Subcutaneous abdominal adipose tissue (tissue), 5 donors: ENCODE data around the gene NSUN2.
A peak's percentile ranks its signal among the peaks of the same experiment; 100 is the strongest.

Experiments used
- H3K27ac ChIP-seq: one replicate; pipeline ENCODE4 v1.7.0; 2013; ENCODE audit warnings: low read depth, mild to moderate bottlenecking, inconsistent platforms, low read length, moderate library complexity
- H3K27me3 ChIP-seq, 5 donors: one replicate each; pipeline ENCODE4 v1.7.0; 2013; ENCODE audit warnings: low read length in 5 of 5, inconsistent platforms in 1 of 5; ENCODE audit not compliant: control insufficient read depth in 5 of 5, insufficient read depth in 4 of 5
- H3K36me3 ChIP-seq, 5 donors: one replicate each; pipeline ENCODE4 v1.7.0; 2013; ENCODE audit warnings: low read length in 5 of 5; ENCODE audit not compliant: control insufficient read depth in 5 of 5, insufficient read depth in 5 of 5
- H3K4me1 ChIP-seq, 5 donors: one replicate each; pipeline ENCODE4 v1.7.0; 2013; ENCODE audit warnings: low read length in 5 of 5, mild to moderate bottlenecking in 3 of 5, moderate library complexity in 1 of 5; ENCODE audit not compliant: control insufficient read depth in 5 of 5, insufficient read depth in 5 of 5
- H3K4me3 ChIP-seq, 5 donors: one replicate each; pipeline ENCODE4 v1.7.0; 2013; ENCODE audit warnings: low read length in 5 of 5, low read depth in 1 of 5
- H3K9ac ChIP-seq, 5 donors: one replicate each; pipeline ENCODE4 v1.7.0; 2013; ENCODE audit warnings: low read length in 5 of 5, mild to moderate bottlenecking in 4 of 5, moderate library complexity in 3 of 5
- H3K9me3 ChIP-seq, 5 donors: one replicate each; pipeline ENCODE4 v1.7.0; 2013; ENCODE audit warnings: low read length in 5 of 5; ENCODE audit not compliant: control insufficient read depth in 5 of 5
- donor health status: healthy.
- donor health status: healthy.
- donor health status: healthy.
- donor health status: healthy.
- donor health status: healthy.

NSUN2 gene

DNA sequence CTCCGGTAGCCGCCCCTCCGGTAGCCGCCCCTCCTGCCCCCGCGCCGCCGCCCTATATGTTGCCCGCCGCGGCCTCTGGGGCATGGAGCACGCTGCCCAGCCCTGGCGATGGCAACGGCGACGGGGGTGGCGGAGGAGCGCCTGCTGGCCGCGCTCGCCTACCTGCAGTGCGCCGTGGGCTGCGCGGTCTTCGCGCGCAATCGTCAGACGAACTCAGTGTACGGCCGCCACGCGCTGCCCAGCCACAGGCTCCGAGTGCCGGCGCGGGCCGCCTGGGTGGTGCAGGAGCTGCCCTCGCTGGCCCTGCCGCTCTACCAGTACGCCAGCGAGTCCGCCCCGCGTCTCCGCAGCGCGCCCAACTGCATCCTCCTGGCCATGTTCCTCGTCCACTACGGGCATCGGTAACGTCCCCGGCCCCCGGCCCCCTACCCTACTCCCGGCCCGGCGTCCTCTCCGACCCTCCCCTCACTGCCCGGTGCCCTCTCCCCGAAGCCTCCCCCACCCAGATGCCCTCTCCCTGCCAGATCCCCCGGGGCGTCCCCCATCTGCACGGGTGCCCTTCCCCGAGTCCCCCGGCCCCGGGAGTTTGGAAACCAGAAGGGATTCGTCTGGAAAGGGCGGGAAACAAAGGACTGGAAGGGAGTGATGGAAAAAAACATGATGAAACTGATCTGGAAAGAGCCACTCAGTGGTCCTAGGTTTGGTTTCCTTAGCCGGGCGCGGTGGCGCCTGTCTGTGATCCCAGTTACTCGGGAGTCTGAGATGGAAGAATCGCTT is 813 bp upstream of the NSUN2 start:
- Histone ChIP-seq H3K9me3 (no peaks in the 10 kb centered on the region), H3K27me3 (no peaks in the 10 kb centered on the region), H3K27ac (peak overlapping the region; percentile 93), H3K4me1 (peaks cover 3 to 25% (median 20%) of the 10 kb centered on the region in 5 donors), H3K4me3 (peak overlapping the region; percentile 49 to 91 (median 87)), H3K9ac (peak overlapping the region in 4 of 5 donors; percentile 44 to 92 (median 66)), H3K36me3 (peaks cover 9 to 27% (median 24%) of the 10 kb centered on the region in 5 donors)

GRCh38 chr5:6632324-6632887 is 438 bp downstream of the NSUN2 start:
- Histone ChIP-seq H3K4me3 (peak overlapping the region; percentile 83 to 91 (median 87)), H3K9me3 (no peaks in the 10 kb centered on the region), H3K27ac (peak overlapping the region; percentile 93), H3K27me3 (no peaks in the 10 kb centered on the region), H3K4me1 (peaks cover 3 to 25% (median 20%) of the 10 kb centered on the region in 5 donors), H3K9ac (peak overlapping the region; percentile 73 to 96 (median 92)), H3K36me3 (peaks cover 13 to 34% (median 28%) of the 10 kb centered on the region in 5 donors)

DNA sequence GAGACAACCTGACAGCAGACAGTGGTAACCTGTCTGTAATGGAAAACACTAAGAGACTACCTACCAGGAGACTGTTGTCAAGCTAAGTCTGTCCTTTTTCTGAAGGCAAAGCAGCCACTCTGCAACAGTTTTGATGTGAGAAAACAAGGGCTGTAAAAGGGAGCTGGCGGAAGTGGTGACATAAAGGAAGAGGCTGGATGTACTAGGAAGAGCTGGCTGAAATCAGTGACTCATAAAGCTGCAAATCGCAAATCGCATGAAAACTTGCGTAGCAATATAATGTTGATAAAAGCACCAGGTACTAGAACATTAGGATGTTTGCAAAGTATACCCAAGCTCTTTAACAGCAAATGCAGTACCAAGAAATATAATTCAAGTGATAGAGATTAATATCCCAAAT is 1.4 kb downstream of the NSUN2 start:
- peak overlapping the region in 2 of 5 donors; percentile 19 to 91 for H3K4me3 ChIP-seq
- peak overlapping the region in 3 of 5 donors; percentile 73 to 96 (median 92) for H3K9ac ChIP-seq
- no peak overlapping the region for H3K27ac ChIP-seq
- H3K36me3 ChIP-seq, result peaks cover 13 to 36% (median 32%) of the 10 kb centered on the region in 5 donors
- no peaks in the 10 kb centered on the region for H3K9me3 ChIP-seq
- peaks cover 3 to 25% (median 20%) of the 10 kb centered on the region in 5 donors for H3K4me1 ChIP-seq
- no peaks in the 10 kb centered on the region for H3K27me3 ChIP-seq

- Histone ChIP-seq H3K4me3 (no peak overlapping the region), H3K36me3 (peaks cover 42 to 79% (median 70%) of the 10 kb centered on the region in 5 donors)
These were observed 6.3 kb downstream of the NSUN2 start for GRCh38 chr5:6626508-6626907.

GRCh38 chr5:6623941-6624340 is 8.9 kb downstream of the NSUN2 start:
- Histone ChIP-seq H3K9me3 (peaks cover 0 to 4% (median 0%) of the 10 kb centered on the region in 5 donors), H3K27ac (no peak overlapping the region), H3K4me3 (no peak overlapping the region), H3K4me1 (no peaks in the 10 kb centered on the region), H3K27me3 (no peaks in the 10 kb centered on the region), H3K9ac (no peak overlapping the region), H3K36me3 (peaks cover 48 to 82% (median 73%) of the 10 kb centered on the region in 5 donors)

More at GRCh38 chr5:6626508-6626907, 6.3 kb downstream of the NSUN2 start:
- H3K9ac ChIP-seq, result no peak overlapping the region
- no peak overlapping the region for H3K27ac ChIP-seq
- peaks cover 0 to 5% (median 5%) of the 10 kb centered on the region in 5 donors for H3K4me1 ChIP-seq
- peaks cover 0 to 4% (median 0%) of the 10 kb centered on the region in 5 donors for H3K9me3 ChIP-seq
- H3K27me3 ChIP-seq, result no peaks in the 10 kb centered on the region

GRCh38 chr5:6623228-6623627 is 9.6 kb downstream of the NSUN2 start:
- Histone ChIP-seq H3K27ac (no peak overlapping the region), H3K9me3 (peaks cover 0 to 4% (median 0%) of the 10 kb centered on the region in 5 donors), H3K4me1 (no peaks in the 10 kb centered on the region), H3K4me3 (no peak overlapping the region), H3K36me3 (peaks cover 45 to 82% (median 71%) of the 10 kb centered on the region in 5 donors), H3K27me3 (no peaks in the 10 kb centered on the region), H3K9ac (no peak overlapping the region)

DNA sequence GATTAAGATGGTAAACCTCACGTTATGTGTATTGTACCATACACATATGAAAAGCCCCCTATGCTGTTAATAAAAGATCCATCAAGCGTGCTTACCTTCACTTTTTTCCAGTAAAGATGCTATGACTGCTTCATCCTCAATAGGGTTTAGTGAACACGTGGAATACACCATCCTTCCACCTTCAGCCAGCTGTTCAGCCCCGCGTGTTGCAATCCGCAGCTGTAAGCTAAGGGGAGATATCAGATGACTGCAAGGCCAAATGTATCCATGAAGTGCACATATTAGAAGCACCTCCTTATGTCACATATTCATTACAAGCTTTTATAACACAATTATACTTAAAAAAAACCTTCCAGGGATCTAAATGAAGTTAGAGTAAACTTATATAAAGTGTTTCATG is 16.2 kb downstream of the NSUN2 start:
- Histone ChIP-seq H3K4me3 (no peak overlapping the region), H3K27ac (no peak overlapping the region), H3K27me3 (no peaks in the 10 kb centered on the region), H3K4me1 (peaks cover 0 to 2% (median 0%) of the 10 kb centered on the region in 5 donors), H3K36me3 (peaks cover 46 to 93% (median 84%) of the 10 kb centered on the region in 5 donors), H3K9ac (no peak overlapping the region), H3K9me3 (no peaks in the 10 kb centered on the region)

- Histone ChIP-seq H3K4me3 (no peak overlapping the region), H3K4me1 (peaks cover 0 to 2% (median 0%) of the 10 kb centered on the region in 5 donors), H3K27me3 (no peaks in the 10 kb centered on the region), H3K9ac (no peak overlapping the region), H3K27ac (no peak overlapping the region), H3K9me3 (no peaks in the 10 kb centered on the region), H3K36me3 (peaks cover 45 to 96% (median 91%) of the 10 kb centered on the region in 5 donors)
These were observed 17.6 kb downstream of the NSUN2 start for GRCh38 chr5:6615034-6615815.

GRCh38 chr5:6611334-6612256 is 21.2 kb downstream of the NSUN2 start:
- Histone ChIP-seq H3K9ac (no peak overlapping the region), H3K27ac (no peak overlapping the region), H3K9me3 (no peaks in the 10 kb centered on the region), H3K27me3 (no peaks in the 10 kb centered on the region), H3K36me3 (peaks cover 35 to 97% (median 92%) of the 10 kb centered on the region in 5 donors), H3K4me3 (no peak overlapping the region), H3K4me1 (peaks cover 0 to 2% (median 0%) of the 10 kb centered on the region in 5 donors)
